GM12891 (cell line): ENCODE measurements around the gene BABAM2.

ENCODE experiments used
- PAX5 ChIP-seq: IDR thresholded peaks from 2 replicates; pipeline ENCODE4 v1.6.1; 2011; ENCODE audit warnings: low read length, moderate library complexity, mild to moderate bottlenecking; ENCODE audit not compliant: insufficient read depth, severe bottlenecking
- POLR2A ChIP-seq: IDR thresholded peaks from 2 replicates; pipeline ENCODE4 v1.6.1; 2011; ENCODE audit warnings: low read depth, low read length, control low read depth
- POLR2AphosphoS5 ChIP-seq: IDR thresholded peaks from 2 replicates; pipeline ENCODE4 v1.6.1; 2011; ENCODE audit warnings: low read depth, low read length, control low read depth
- TAF1 ChIP-seq: IDR thresholded peaks from 2 replicates; pipeline ENCODE4 v1.6.1; 2011; ENCODE audit warnings: low read depth, low read length, control low read depth

- TF ChIP-seq POLR2AphosphoS5 (no peak), POLR2A (no peak), TAF1 (no peak), PAX5 (no peak)
These were observed 105.8 kb downstream of the BABAM2 start for GRCh38 chr2:27996156-27996922.
